CD4-positive, alpha-beta T cell (primary cell): Measurements from ENCODE around the gene A1BG. TPM values are rescaled to one million over a fixed set of nuclear protein-coding genes. Genes with fewer than 3 reads are reported as not detected.
"Not testable (repeated sequence)": the region's sequence is repeated elsewhere in the genome, so short reads cannot be mapped to it uniquely, and the experiment has no call there.

ENCODE experiments used
- ATAC-seq: fragments of 200-7000 bp; cut with Tn5 transposase; one replicate; pipeline ENCODE4 v1.10.0; 2022; ENCODE audit warnings: mild to moderate bottlenecking; ENCODE audit not compliant: poor library complexity
- CTCF ChIA-PET: fragments of 350-600 bp; sonication (Branson Sonifier 250); formaldehyde crosslinking; loops from one replicate; lab custom pipeline; 2021; ENCODE audit warnings: antibody characterized with exemption, inconsistent platforms; lab: Charles Lee
- POLR2A ChIA-PET: fragments of 350-600 bp; sonication (Branson Sonifier 250); formaldehyde crosslinking; loops from one replicate; lab custom pipeline; 2021; ENCODE audit warnings: antibody characterized with exemption, inconsistent platforms; lab: Charles Lee
- DNase-seq, 14 experiments: peaks; one replicate each; pipeline ENCODE4 v3.0.0-alpha.2; 2013 to 2020; ENCODE audit warnings: mixed read lengths in 2 of 14
- H3K27ac ChIP-seq, 2 donors: one replicate each; pipeline versions ENCODE4 v1.5.1 to v1.7.0; 2013; ENCODE audit warnings: low read length in 2 of 2, low read depth in 1 of 2, mild to moderate bottlenecking in 1 of 2
- H3K27me3 ChIP-seq, 2 experiments: 1 replicate in 1 of 2; 2 replicates in 1 of 2; pipeline versions ENCODE4 v1.6.1 to v1.7.0; 2013; ENCODE audit warnings: low read length in 2 of 2, control low read depth in 1 of 2, mild to moderate bottlenecking in 1 of 2, moderate library complexity in 1 of 2; ENCODE audit not compliant: insufficient read depth in 2 of 2, control insufficient read depth in 1 of 2
- H3K36me3 ChIP-seq: one replicate; pipeline ENCODE4 v1.6.1; 2013; ENCODE audit warnings: low read length, control low read depth; ENCODE audit not compliant: insufficient read depth
- H3K4me1 ChIP-seq: one replicate; pipeline ENCODE4 v1.6.1; 2013; ENCODE audit warnings: low read length, control low read depth; ENCODE audit not compliant: insufficient read depth
- H3K4me3 ChIP-seq: one replicate; pipeline ENCODE4 v1.5.1; 2013; ENCODE audit warnings: mild to moderate bottlenecking, low read length, moderate library complexity
- H3K9me3 ChIP-seq, 2 experiments: 1 replicate in 1 of 2; 2 replicates in 1 of 2; pipeline versions ENCODE4 v1.6.1 to v1.7.0; 2013; ENCODE audit warnings: low read length in 2 of 2, mild to moderate bottlenecking in 2 of 2, control low read depth in 1 of 2, moderate library complexity in 1 of 2; ENCODE audit not compliant: control insufficient read depth in 1 of 2, insufficient read depth in 1 of 2
- H3K27ac Mint-ChIP-seq: one replicate; pipeline ENCODE4 v1.8.0; 2020; ENCODE audit warnings: mixed read lengths
- H3K27me3 Mint-ChIP-seq: one replicate; pipeline ENCODE4 v1.8.0; 2021; ENCODE audit warnings: mixed read lengths
- H3K36me3 Mint-ChIP-seq: one replicate; pipeline ENCODE4 v1.8.0; 2021; ENCODE audit warnings: low read depth, mixed read lengths
- H3K4me1 Mint-ChIP-seq: one replicate; pipeline ENCODE4 v1.8.0; 2021; ENCODE audit warnings: low read depth, mixed read lengths
- H3K4me3 Mint-ChIP-seq: one replicate; pipeline ENCODE4 v1.8.0; 2020; ENCODE audit warnings: mild to moderate bottlenecking, mixed read lengths
- H3K9me3 Mint-ChIP-seq: one replicate; pipeline ENCODE4 v1.8.0; 2020; ENCODE audit warnings: mixed read lengths
- intact Hi-C, 2 experiments: fragments of 100-400 bp; cut with DNase I in 1 of 2; cut with micrococcal nuclease in 1 of 2; formaldehyde crosslinking; loops; one replicate each; pipeline versions ENCODE4 v1.15.1 to v1.9.0; 2023 to 2025; cut with DNase I, micrococcal nuclease
- total RNA-seq, 174 experiments: library from RNA in 2 of 174; stranded (reverse) in 2 of 174; gene quantifications; one replicate each; pipeline ENCODE4 v1.2.3 and lab custom pipeline; 2021 to 2026
- TF ChIP-seq, protein P1 (sequence below): fragments of 200-600 bp; IDR thresholded peaks from one replicate; pipeline ENCODE4 v1.8.0; 2022; ENCODE audit warnings: antibody characterized with exemption, mild to moderate bottlenecking

The A1BG gene
- total RNA-seq, 2 experiments from 2014 or later = 7.6 to 8.4 TPM

DNA sequence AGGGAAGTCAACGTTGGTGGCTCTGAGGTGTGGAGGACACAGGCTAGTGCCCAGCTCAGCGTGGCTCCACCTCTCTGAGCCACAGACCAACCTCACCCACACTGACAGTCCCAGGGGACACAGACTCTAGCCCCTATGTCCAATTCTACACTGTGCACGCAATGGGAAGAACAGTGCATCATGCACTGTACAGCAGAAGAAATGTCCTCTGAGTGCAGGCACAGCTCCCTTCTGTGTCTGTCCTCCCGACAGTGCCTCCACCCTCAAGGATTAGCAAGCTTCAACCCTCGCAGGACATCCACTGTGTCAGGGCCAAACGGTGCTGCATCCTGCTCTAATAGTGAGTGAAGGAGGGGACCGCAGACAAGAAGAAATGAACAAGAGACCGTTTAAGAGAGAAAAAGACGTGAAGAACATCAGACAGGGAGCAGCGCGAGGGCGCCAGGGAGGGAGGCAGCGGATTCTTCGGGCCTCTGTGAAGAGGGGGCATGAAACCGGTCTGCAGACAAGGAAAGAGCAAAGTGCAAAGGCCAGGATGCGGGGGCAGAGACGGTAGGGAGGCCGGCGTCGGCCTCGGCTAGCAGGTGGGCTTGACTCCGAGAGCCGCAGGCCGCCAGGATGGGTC is 26.9 kb upstream of the A1BG start:
- no peak for DNase-seq

DNA sequence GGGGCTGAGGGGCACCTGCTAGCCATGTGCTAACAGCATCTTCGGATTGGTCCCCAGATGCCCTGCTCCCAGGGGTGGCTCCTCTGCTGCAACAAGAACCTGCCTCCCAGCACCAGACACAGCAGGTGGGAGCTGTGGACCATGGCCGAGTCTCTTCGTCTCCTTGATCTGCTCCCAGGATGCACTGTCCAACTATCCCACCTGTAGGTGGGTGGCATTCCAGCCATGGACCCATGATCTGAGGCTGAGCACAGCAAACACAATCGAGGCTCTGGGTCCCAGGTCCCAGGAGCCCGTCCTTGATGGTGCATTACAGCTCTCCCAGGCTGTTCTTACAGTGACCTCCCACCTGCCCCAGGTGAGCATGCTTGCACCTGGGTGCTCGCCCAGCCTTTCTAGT is 26.0 kb upstream of the A1BG start:
- Mint-ChIP-seq H3K27ac (peak overlapping the region; percentile 86), H3K4me1 (peaks cover 27% of the 10 kb centered on the region), H3K27me3 (no peaks in the 10 kb centered on the region), H3K9me3 (no peaks in the 10 kb centered on the region), H3K36me3 (peaks cover 10% of the 10 kb centered on the region), H3K4me3 (peak overlapping the region; percentile 92)
- ChIA-PET CTCF (no interaction called here), POLR2A (interaction anchor here (0.9 to 1.0 kb wide), 2 partner anchors 16 to 31 kb away, joined by 3 to 4 read pairs; partner anchors contain the start of gene ZNF497)
- Histone ChIP-seq H3K4me1 (peaks cover 32% of the 10 kb centered on the region), H3K4me3 (no peak overlapping the region), H3K9me3 (no peaks in the 10 kb centered on the region), H3K27me3 (no peaks in the 10 kb centered on the region), H3K36me3 (no peaks in the 10 kb centered on the region), H3K27ac (peak overlapping the region in 1 of 2 donors; percentile 41)
- TF ChIP-seq, protein P1, sequence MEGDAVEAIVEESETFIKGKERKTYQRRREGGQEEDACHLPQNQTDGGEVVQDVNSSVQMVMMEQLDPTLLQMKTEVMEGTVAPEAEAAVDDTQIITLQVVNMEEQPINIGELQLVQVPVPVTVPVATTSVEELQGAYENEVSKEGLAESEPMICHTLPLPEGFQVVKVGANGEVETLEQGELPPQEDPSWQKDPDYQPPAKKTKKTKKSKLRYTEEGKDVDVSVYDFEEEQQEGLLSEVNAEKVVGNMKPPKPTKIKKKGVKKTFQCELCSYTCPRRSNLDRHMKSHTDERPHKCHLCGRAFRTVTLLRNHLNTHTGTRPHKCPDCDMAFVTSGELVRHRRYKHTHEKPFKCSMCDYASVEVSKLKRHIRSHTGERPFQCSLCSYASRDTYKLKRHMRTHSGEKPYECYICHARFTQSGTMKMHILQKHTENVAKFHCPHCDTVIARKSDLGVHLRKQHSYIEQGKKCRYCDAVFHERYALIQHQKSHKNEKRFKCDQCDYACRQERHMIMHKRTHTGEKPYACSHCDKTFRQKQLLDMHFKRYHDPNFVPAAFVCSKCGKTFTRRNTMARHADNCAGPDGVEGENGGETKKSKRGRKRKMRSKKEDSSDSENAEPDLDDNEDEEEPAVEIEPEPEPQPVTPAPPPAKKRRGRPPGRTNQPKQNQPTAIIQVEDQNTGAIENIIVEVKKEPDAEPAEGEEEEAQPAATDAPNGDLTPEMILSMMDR = no peak
- intact Hi-C loops = loop anchor here in 1 of 2 experiments (10.0 kb wide), 1 partner anchor 1704 kb away; the partner anchor contains the start of gene ZNF835
- DNase-seq = no peak
- ATAC-seq = no peak

More for the DNA sequence above, 26.9 kb upstream of the A1BG start:
- Mint-ChIP-seq H3K9me3 (no peaks in the 10 kb centered on the region), H3K4me1 (peaks cover 27% of the 10 kb centered on the region), H3K36me3 (peaks cover 10% of the 10 kb centered on the region), H3K27me3 (no peaks in the 10 kb centered on the region), H3K27ac (peak overlapping the region; percentile 86), H3K4me3 (peak overlapping the region; percentile 92)
- H3K4me3 ChIP-seq = peak overlapping the region; percentile 82
- no peak for ATAC-seq
- TF ChIP-seq, protein P1 = no peak
- no peaks in the 10 kb centered on the region for H3K9me3 ChIP-seq
- peak overlapping the region; percentile 81 to 92 for H3K27ac ChIP-seq
- no peaks in the 10 kb centered on the region for H3K27me3 ChIP-seq
- H3K4me1 ChIP-seq = peaks cover 36% of the 10 kb centered on the region
- H3K36me3 ChIP-seq = no peaks in the 10 kb centered on the region
- ChIA-PET POLR2A (interaction anchor here (0.9 to 1.0 kb wide), 2 partner anchors 17 to 32 kb away, joined by 3 to 4 read pairs; partner anchors contain the start of gene ZNF497), CTCF (no interaction called here)
- intact Hi-C loops = loop anchor here (1.0 to 2.0 kb wide), 4 partner anchors 17 to 97 kb away; partner anchors contain the start of genes ERVK3-1 (in 1 of the 2) and ZNF446 (in 1 of the 2)

- H3K9me3 ChIP-seq, CTCF ChIA-PET, H3K4me3 ChIP-seq, H3K36me3 Mint-ChIP-seq, H3K27ac ChIP-seq, ATAC-seq, H3K36me3 ChIP-seq, H3K27me3 ChIP-seq, H3K4me3 Mint-ChIP-seq, DNase-seq, H3K9me3 Mint-ChIP-seq, H3K27ac Mint-ChIP-seq, H3K27me3 Mint-ChIP-seq: not testable (repeated sequence)
- peaks cover 22% of the 10 kb centered on the region for H3K4me1 ChIP-seq
- peaks cover 22% of the 10 kb centered on the region for H3K4me1 Mint-ChIP-seq
- intact Hi-C loops = loop anchor here in 1 of 2 experiments (10.0 kb wide), 1 partner anchor 1702 kb away; the partner anchor contains the start of gene ZNF835
- POLR2A ChIA-PET = interaction anchor here (1.9 kb wide), 1 partner anchor 14 kb away, joined by 5 read pairs; the partner anchor contains the start of gene ZNF497
Measured at GRCh38 chr19:58376724-58377123, 23.4 kb upstream of the A1BG start.
